Mesendoderm (in vitro differentiated cells): ENCODE results near the gene VDR.

Source experiments
- DNase-seq: peaks from one replicate; pipeline ENCODE4 v3.0.0; 2013
- H2AK5ac ChIP-seq: 2 replicates; pipeline ENCODE4 v1.6.1; 2013; ENCODE audit warnings: low read length, inconsistent platforms
- H2BK120ac ChIP-seq: 2 replicates; pipeline ENCODE4 v1.6.1; 2013; ENCODE audit warnings: low read depth, mild to moderate bottlenecking, low read length, moderate library complexity, mixed read lengths
- H2BK15ac ChIP-seq: replicated peaks from 2 replicates; pipeline ENCODE4 v1.6.1; 2013; ENCODE audit warnings: low read depth, mild to moderate bottlenecking, moderate library complexity
- H2BK5ac ChIP-seq: 2 replicates; pipeline ENCODE4 v1.6.1; 2013; ENCODE audit warnings: low read length, inconsistent platforms
- H3K18ac ChIP-seq: 2 replicates; pipeline ENCODE4 v1.6.1; 2013; ENCODE audit warnings: mild to moderate bottlenecking, low read length, mixed read lengths
- H3K23ac ChIP-seq: one replicate; pipeline ENCODE4 v1.6.1; 2013; ENCODE audit warnings: low read length
- H3K27ac ChIP-seq: 2 replicates; pipeline ENCODE4 v1.5.1; 2013; ENCODE audit warnings: low read depth, mild to moderate bottlenecking, inconsistent platforms, low read length, moderate library complexity
- H3K27me3 ChIP-seq: 2 replicates; pipeline ENCODE4 v1.6.1; 2013; ENCODE audit warnings: low read length, control low read depth, mild to moderate bottlenecking, inconsistent platforms; ENCODE audit not compliant: insufficient read depth, poor library complexity
- H3K36me3 ChIP-seq: 2 replicates; pipeline ENCODE4 v1.6.1; 2013; ENCODE audit warnings: low read length, inconsistent platforms; ENCODE audit not compliant: control insufficient read depth, insufficient read depth
- H3K4ac ChIP-seq: one replicate; pipeline ENCODE4 v1.6.1; 2013; ENCODE audit warnings: low read depth, mild to moderate bottlenecking, low read length, moderate library complexity
- H3K4me1 ChIP-seq: 2 replicates; pipeline ENCODE4 v1.6.1; 2013; ENCODE audit warnings: low read depth, low read length, inconsistent platforms; ENCODE audit not compliant: control insufficient read depth
- H3K4me2 ChIP-seq: 2 replicates; pipeline ENCODE4 v1.6.1; 2013; ENCODE audit warnings: low read length
- H3K4me3 ChIP-seq: 2 replicates; pipeline ENCODE4 v1.5.1; 2013; ENCODE audit warnings: mild to moderate bottlenecking, low read length
- H3K56ac ChIP-seq: one replicate; pipeline ENCODE4 v1.6.1; 2013; ENCODE audit warnings: low read length
- H3K79me1 ChIP-seq: 2 replicates; pipeline ENCODE4 v1.6.1; 2013; ENCODE audit warnings: low read length, inconsistent platforms
- H3K79me2 ChIP-seq: 2 replicates; pipeline ENCODE4 v1.6.1; 2013; ENCODE audit warnings: mild to moderate bottlenecking, low read length; ENCODE audit not compliant: control insufficient read depth, insufficient read depth
- H3K9ac ChIP-seq: 2 replicates; pipeline ENCODE4 v1.6.1; 2013; ENCODE audit warnings: low read length, inconsistent platforms
- H4K5ac ChIP-seq: one replicate; pipeline ENCODE4 v1.6.1; 2013; ENCODE audit warnings: low read length
- H4K8ac ChIP-seq: one replicate; pipeline ENCODE4 v1.6.1; 2013; ENCODE audit warnings: low read depth, mild to moderate bottlenecking, control low read depth, low read length, moderate library complexity
- WGBS: extraction: QIAGEN DNeasy Blood & Tissue Kit; methylation state at CpG from one replicate; pipeline ENCODE4 v1.1.7; 2013; ENCODE audit warnings: low lambda C conversion rate, missing lambda C conversion rate; ENCODE audit not compliant: insufficient coverage; ENCODE audit errors: extremely low coverage; 5-methylcytosine and 5-hydroxymethylcytosine counted together

The VDR gene

DNA sequence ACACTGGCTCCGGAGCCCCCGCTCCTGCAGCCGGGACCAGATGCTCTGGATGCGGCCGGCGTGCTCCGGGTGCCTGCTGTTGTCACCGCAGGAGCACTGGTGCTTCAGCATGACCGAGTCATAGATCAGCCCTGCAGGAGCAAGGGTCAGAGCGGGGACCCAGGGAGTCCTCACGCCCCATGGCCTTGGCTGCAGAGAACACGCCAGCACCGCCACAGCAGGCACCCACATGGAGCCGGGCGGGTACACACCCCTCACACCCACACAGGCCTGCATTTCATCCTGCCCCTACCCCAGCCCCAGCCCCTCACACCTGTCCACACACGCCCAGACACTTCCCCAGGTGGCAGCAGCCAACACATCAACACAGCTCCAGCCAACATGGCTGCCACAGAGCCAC is 112.9 kb downstream of the VDR start:
- Histone ChIP-seq H3K4me2 (no peak overlapping the region), H3K4me3 (no peak overlapping the region), H3K18ac (no peak overlapping the region), H3K27ac (no peak overlapping the region), H3K56ac (no peak overlapping the region), H3K36me3 (peaks cover 36% of the 10 kb centered on the region), H3K4me1 (no peaks in the 10 kb centered on the region), H2BK120ac (no peak overlapping the region), H2AK5ac (no peak overlapping the region), H2BK5ac (no peak overlapping the region), H4K8ac (no peak overlapping the region), H3K4ac (no peak overlapping the region), H4K5ac (no peak overlapping the region), H3K79me2 (no peaks in the 10 kb centered on the region), H3K23ac (no peak overlapping the region), H3K79me1 (no peaks in the 10 kb centered on the region), H3K27me3 (no peaks in the 10 kb centered on the region), H3K9ac (no peak overlapping the region), H2BK15ac (no peak overlapping the region)
- no CpG with 5 or more reads among the region's 16 CpGs for WGBS
- no peak for DNase-seq
